SU-DHL-6 (cell line): Measurements from ENCODE around the gene POU6F1.

ENCODE experiments used
- H2AFZ ChIP-seq: fragments of 200-600 bp; sonication (generic); 2 replicates; pipeline ENCODE4 v1.6.1; 2014; ENCODE audit warnings: low read depth, mild to moderate bottlenecking, moderate library complexity, mixed read lengths, antibody characterized with exemption, low read length; ENCODE audit not compliant: severe bottlenecking
- H3F3A ChIP-seq: fragments of 200-600 bp; shearing (Covaris generic); 2 replicates; pipeline ENCODE4 v1.6.0; 2016; ENCODE audit warnings: antibody characterized with exemption, mild to moderate bottlenecking; ENCODE audit not compliant: insufficient read depth
- H3K27ac ChIP-seq: fragments of 200-600 bp; sonication (generic); 2 replicates; pipeline ENCODE4 v1.5.1; 2016; ENCODE audit warnings: low read depth, mild to moderate bottlenecking, low read length, moderate library complexity, mixed read lengths
- H3K27me3 ChIP-seq: fragments of 200-600 bp; sonication (generic), shearing (Covaris generic); 2 replicates; pipeline ENCODE4 v1.6.0; 2014; ENCODE audit warnings: mild to moderate bottlenecking, low read length
- H3K36me3 ChIP-seq: fragments of 200-600 bp; sonication (generic); 2 replicates; pipeline ENCODE4 v1.6.1; 2014; ENCODE audit warnings: mild to moderate bottlenecking, low read length, mixed read lengths
- H3K4me2 ChIP-seq: fragments of 300-600, 200-600 bp; shearing (Covaris generic), sonication (generic); 2 replicates; pipeline ENCODE4 v1.6.0; 2014; ENCODE audit warnings: low read length, low read depth, mild to moderate bottlenecking; ENCODE audit not compliant: poor library complexity, severe bottlenecking
- H3K4me3 ChIP-seq: fragments of 200-600 bp; sonication (generic); 2 replicates; pipeline ENCODE4 v1.5.1; 2014; ENCODE audit warnings: antibody characterized with exemption, low read length, mild to moderate bottlenecking, mixed read lengths; ENCODE audit not compliant: insufficient read depth, poor library complexity, severe bottlenecking
- H3K79me2 ChIP-seq: fragments of 200-600 bp; sonication (generic); 2 replicates; pipeline ENCODE4 v1.6.1; 2014; ENCODE audit warnings: mild to moderate bottlenecking, low read length, moderate library complexity; ENCODE audit not compliant: insufficient read depth
- H3K9ac ChIP-seq: fragments of 200-600 bp; sonication (generic); 2 replicates; pipeline ENCODE4 v1.7.0; 2014; ENCODE audit warnings: mild to moderate bottlenecking, low read length
- H3K9me2 ChIP-seq: fragments of 200-600 bp; sonication (generic); replicated peaks from 2 replicates; pipeline ENCODE4 v1.6.1; 2014; ENCODE audit warnings: low read length; ENCODE audit not compliant: insufficient read depth
- H3K9me3 ChIP-seq: fragments of 200-600 bp; sonication (generic); 2 replicates; pipeline ENCODE4 v1.6.1; 2014; ENCODE audit warnings: low read length, mixed read lengths; ENCODE audit not compliant: insufficient read depth
- H4K20me1 ChIP-seq: fragments of 200-600 bp; sonication (generic); 2 replicates; pipeline ENCODE4 v1.6.1; 2014; ENCODE audit warnings: low read depth, mild to moderate bottlenecking, antibody characterized with exemption, low read length, moderate library complexity, mixed read lengths
- CTCF ChIP-seq: fragments of 200-600 bp; sonication (generic); IDR thresholded peaks from one replicate; pipeline ENCODE4 v1.5.1; 2017; ENCODE audit warnings: antibody characterized with exemption, mild to moderate bottlenecking, low read length, moderate library complexity; ENCODE audit not compliant: insufficient read depth, poor library complexity, severe bottlenecking
- EZH2phosphoT487 ChIP-seq: fragments of 200-600 bp; sonication (generic), shearing (Covaris generic); conservative IDR thresholded peaks from 2 replicates; pipeline ENCODE4 v1.6.1; 2018; ENCODE audit warnings: mild to moderate bottlenecking, antibody characterized with exemption, low read length, moderate library complexity, mixed read lengths

POU6F1 gene

GRCh38 chr12:51181558-51181957 is 36.3 kb downstream of the POU6F1 start:
- TF ChIP-seq CTCF (no peak), EZH2phosphoT487 (no peak)
- Histone ChIP-seq H3K4me3 (no peak overlapping the region), H3K27me3 (no peaks in the 10 kb centered on the region), H3K9me2 (no peaks in the 10 kb centered on the region), H4K20me1 (no peaks in the 10 kb centered on the region), H3K4me2 (no peak overlapping the region), H3F3A (no peaks in the 10 kb centered on the region), H3K9ac (no peak overlapping the region), H3K27ac (no peak overlapping the region), H2AFZ (no peak overlapping the region), H3K36me3 (no peaks in the 10 kb centered on the region), H3K79me2 (no peaks in the 10 kb centered on the region), H3K9me3 (no peaks in the 10 kb centered on the region)

GRCh38 chr12:51177897-51178296 is 40.0 kb downstream of the POU6F1 start:
- H2AFZ ChIP-seq, result no peak overlapping the region
- no peak overlapping the region for H3K9ac ChIP-seq
- no peak overlapping the region for H3K4me3 ChIP-seq
- no peaks in the 10 kb centered on the region for H3K27me3 ChIP-seq
- no peak overlapping the region for H3K4me2 ChIP-seq
- H3F3A ChIP-seq, result peaks cover 8% of the 10 kb centered on the region
- H3K79me2 ChIP-seq, result no peaks in the 10 kb centered on the region
- no peak for TF ChIP-seq EZH2phosphoT487
- TF ChIP-seq CTCF, result no peak
- no peak overlapping the region for H3K27ac ChIP-seq
- H4K20me1 ChIP-seq, result no peaks in the 10 kb centered on the region
- H3K9me3 ChIP-seq, result no peaks in the 10 kb centered on the region
- no peaks in the 10 kb centered on the region for H3K9me2 ChIP-seq
- H3K36me3 ChIP-seq, result no peaks in the 10 kb centered on the region

GRCh38 chr12:51174501-51174900 is 43.4 kb downstream of the POU6F1 start:
- Histone ChIP-seq H2AFZ (peak overlapping the region; percentile 50), H3K27me3 (no peaks in the 10 kb centered on the region), H3K9me3 (no peaks in the 10 kb centered on the region), H3K27ac (no peak overlapping the region), H3F3A (peaks cover 8% of the 10 kb centered on the region), H3K9ac (no peak overlapping the region), H3K9me2 (no peaks in the 10 kb centered on the region), H3K79me2 (peaks cover 32% of the 10 kb centered on the region), H3K36me3 (no peaks in the 10 kb centered on the region), H4K20me1 (no peaks in the 10 kb centered on the region), H3K4me3 (no peak overlapping the region), H3K4me2 (no peak overlapping the region)
- no peak for TF ChIP-seq CTCF
- no peak for TF ChIP-seq EZH2phosphoT487
